Skeletal muscle tissue (tissue), 4 donors: ENCODE measurements around the gene TDRD9. TPM values are rescaled to one million over a fixed set of nuclear protein-coding genes. Genes with fewer than 3 reads are reported as not detected.

Source experiments
- H3K27ac ChIP-seq: one replicate; pipeline ENCODE4 v1.7.0; 2013; ENCODE audit warnings: mild to moderate bottlenecking, low read depth, low read length, inconsistent platforms
- H3K27me3 ChIP-seq, 3 donors: one replicate each; pipeline ENCODE4 v1.7.0; 2013; ENCODE audit warnings: low read length in 3 of 3; ENCODE audit not compliant: control insufficient read depth in 3 of 3, insufficient read depth in 3 of 3
- H3K36me3 ChIP-seq, 3 donors: one replicate each; pipeline ENCODE4 v1.7.0; 2013; ENCODE audit warnings: low read length in 3 of 3; ENCODE audit not compliant: control insufficient read depth in 3 of 3, insufficient read depth in 3 of 3
- H3K4me1 ChIP-seq, 3 donors: one replicate each; pipeline ENCODE4 v1.7.0; 2013; ENCODE audit warnings: low read length in 3 of 3, mild to moderate bottlenecking in 3 of 3; ENCODE audit not compliant: control insufficient read depth in 3 of 3, insufficient read depth in 3 of 3
- H3K4me3 ChIP-seq, 3 donors: one replicate each; pipeline ENCODE4 v1.7.0; 2013; ENCODE audit warnings: low read length in 3 of 3
- H3K9ac ChIP-seq, 3 donors: one replicate each; pipeline ENCODE4 v1.7.0; 2013; ENCODE audit warnings: low read length in 3 of 3, mild to moderate bottlenecking in 3 of 3, moderate library complexity in 2 of 3, low read depth in 1 of 3
- H3K9me3 ChIP-seq, 3 donors: one replicate each; pipeline ENCODE4 v1.7.0; 2013; ENCODE audit warnings: low read length in 3 of 3; ENCODE audit not compliant: control insufficient read depth in 3 of 3
- total RNA-seq: library from RNA; depleted of rRNA; stranded (reverse); fragments of >200 nt; gene quantifications from one replicate; pipeline ENCODE4 v1.2.3, GENCODE V29; 2014
- donor health status: Osteomylitis.

TDRD9 gene
- total RNA-seq, 1 donor from 2014 or later = 0.52 TPM

DNA sequence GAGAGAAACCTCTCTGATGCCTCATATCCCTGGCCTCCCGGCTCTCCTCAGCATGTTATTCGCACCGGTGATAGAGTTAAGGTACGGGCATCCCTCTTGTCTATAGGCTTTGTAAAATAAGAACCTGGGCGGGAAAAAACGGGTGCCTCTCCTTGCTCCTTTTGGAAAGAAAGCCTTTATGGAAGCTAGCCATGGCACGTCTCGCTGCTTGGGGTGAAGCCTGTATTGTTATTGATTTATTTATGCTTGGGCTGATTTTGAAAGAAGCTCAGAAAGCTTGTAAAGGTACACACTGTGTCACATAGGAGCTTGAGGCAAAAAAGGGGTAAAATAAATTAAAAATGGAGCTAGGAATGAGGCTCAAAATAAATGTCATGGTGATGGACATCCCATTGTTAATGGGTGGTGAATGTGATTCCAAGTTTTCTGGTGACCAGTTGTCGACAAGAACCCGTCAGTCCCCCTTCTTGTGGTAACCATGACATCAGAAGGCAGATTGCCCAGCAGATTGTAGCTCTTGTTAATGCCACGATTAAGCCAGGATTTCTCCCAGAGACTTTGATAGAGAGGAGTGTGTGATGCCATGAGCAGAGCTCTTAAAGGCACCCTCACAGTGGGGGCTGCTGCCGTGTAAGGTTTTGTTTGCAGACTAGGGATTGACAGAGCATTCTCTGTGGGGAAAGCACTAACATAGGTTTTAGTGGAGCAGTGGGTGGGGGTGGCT is 106.9 kb downstream of the TDRD9 start:
- Histone ChIP-seq H3K4me1 (no peaks in the 10 kb centered on the region), H3K36me3 (no peaks in the 10 kb centered on the region), H3K9ac (no peak overlapping the region), H3K4me3 (no peak overlapping the region), H3K27ac (no peak overlapping the region), H3K27me3 (peaks cover 9 to 19% (median 16%) of the 10 kb centered on the region in 3 donors), H3K9me3 (no peaks in the 10 kb centered on the region)

DNA sequence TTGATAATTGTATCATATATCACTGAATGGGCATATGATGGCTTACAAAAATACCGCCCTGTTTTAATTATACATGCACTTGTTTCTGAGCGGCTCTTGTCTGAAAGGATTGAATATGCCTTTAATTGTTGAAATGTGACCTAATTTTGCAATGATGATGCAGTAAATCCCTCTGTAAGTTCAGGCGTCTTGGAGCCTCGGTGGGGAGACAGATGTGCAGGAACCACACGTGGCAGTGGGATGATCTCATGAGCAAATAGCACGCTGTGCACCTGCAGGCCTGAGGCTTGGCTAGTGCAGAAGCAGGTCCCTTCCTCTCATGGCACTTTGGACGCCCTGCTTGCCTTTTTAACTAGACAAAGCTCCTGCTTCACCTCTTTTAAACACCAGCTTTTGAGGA is 108.0 kb downstream of the TDRD9 start:
- Histone ChIP-seq H3K4me3 (no peak overlapping the region), H3K27me3 (peaks cover 18 to 25% (median 20%) of the 10 kb centered on the region in 3 donors), H3K9ac (no peak overlapping the region), H3K36me3 (no peaks in the 10 kb centered on the region), H3K27ac (no peak overlapping the region), H3K9me3 (no peaks in the 10 kb centered on the region), H3K4me1 (no peaks in the 10 kb centered on the region)

DNA sequence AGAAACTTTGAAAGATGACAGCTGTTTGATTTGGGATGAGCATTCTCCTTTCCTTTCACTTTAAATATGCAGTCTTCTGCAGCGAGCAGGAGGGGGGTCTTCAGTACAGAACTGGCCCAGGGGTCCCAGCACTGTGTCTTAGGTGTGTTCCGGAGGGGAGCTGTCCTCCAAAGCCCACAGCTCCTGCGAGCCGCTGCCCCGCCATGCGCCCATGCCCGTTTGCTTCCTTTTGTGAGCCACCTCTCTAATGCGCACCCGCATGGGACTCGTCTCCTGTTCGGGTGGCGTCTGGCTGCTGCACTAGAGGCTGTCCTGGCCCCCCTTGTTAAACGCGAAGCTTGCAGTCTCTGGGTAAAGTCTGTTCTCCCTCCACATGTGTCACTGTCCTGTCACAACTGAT is 108.8 kb downstream of the TDRD9 start:
- H3K36me3 ChIP-seq = no peaks in the 10 kb centered on the region
- H3K9ac ChIP-seq = no peak overlapping the region
- H3K27ac ChIP-seq = no peak overlapping the region
- H3K4me3 ChIP-seq = no peak overlapping the region
- no peaks in the 10 kb centered on the region for H3K9me3 ChIP-seq
- H3K4me1 ChIP-seq = no peaks in the 10 kb centered on the region
- peaks cover 18 to 27% (median 22%) of the 10 kb centered on the region in 3 donors for H3K27me3 ChIP-seq

DNA sequence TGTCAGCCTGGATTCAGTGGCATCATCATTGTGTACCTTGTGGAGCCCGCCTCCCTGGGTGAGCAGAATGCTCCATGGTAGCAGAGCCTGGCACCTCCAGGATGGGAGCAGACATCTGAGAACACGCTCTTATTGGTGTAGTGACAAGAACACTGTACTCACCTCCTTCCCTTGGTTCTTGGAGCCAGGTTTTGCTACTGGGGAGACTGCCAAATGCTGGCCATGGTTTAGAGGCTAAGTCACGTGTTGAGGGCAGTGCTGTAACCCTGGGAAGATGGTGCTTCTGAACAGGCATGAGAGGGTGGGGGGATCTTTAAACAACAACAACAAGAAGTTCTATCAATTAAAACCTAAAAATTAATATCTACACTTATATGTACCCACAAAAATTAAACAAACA is 109.6 kb downstream of the TDRD9 start:
- no peaks in the 10 kb centered on the region for H3K4me1 ChIP-seq
- no peak overlapping the region for H3K4me3 ChIP-seq
- H3K9ac ChIP-seq = no peak overlapping the region
- no peaks in the 10 kb centered on the region for H3K9me3 ChIP-seq
- H3K27me3 ChIP-seq = peaks cover 21 to 32% (median 26%) of the 10 kb centered on the region in 3 donors
- H3K27ac ChIP-seq = no peak overlapping the region
- H3K36me3 ChIP-seq = no peaks in the 10 kb centered on the region

DNA sequence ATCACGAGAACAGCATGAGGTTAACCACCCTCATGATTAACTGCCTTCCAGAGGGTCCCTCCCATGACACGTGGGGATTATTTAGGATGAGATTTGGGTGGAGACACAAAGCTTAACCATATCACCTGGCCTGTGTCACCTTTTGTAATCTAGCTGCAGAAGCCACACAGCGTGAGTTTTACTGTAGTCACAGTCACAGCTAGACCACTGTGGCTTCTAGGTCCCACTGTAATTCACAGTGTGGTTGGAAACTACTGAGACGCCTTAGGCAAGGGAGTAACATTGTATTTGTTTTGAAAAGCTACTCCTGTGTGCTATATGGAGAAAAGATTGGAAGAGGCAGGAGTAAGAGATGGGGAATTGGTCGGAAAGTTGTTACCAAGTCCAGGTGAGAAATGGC is 111.0 kb downstream of the TDRD9 start:
- no peaks in the 10 kb centered on the region for H3K36me3 ChIP-seq
- no peak overlapping the region for H3K4me3 ChIP-seq

DNA sequence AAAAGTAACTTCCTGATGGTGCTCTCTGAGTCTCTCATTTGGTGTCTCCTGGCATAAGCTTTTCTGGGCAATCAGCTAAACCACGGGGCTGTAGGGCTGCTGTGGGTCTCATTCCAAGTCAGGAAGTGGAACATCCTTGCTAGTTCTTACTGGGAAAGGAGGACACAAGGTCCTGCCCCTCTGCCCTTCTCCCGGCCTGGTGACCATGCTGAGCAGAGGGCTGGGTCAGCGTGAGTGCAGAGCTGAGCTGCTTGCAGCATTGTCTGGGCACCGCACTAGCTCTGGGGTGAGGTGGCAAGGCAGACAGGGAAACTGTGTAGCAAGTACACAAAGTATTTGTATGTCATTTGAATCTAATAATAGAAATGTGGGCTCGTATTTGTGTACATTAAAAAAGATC is 112.3 kb downstream of the TDRD9 start:
- Histone ChIP-seq H3K27me3 (peaks cover 12 to 33% (median 16%) of the 10 kb centered on the region in 3 donors), H3K9me3 (no peaks in the 10 kb centered on the region), H3K27ac (no peak overlapping the region), H3K4me1 (no peaks in the 10 kb centered on the region), H3K4me3 (no peak overlapping the region), H3K9ac (no peak overlapping the region), H3K36me3 (no peaks in the 10 kb centered on the region)

More for the DNA sequence above, 111.0 kb downstream of the TDRD9 start:
- no peaks in the 10 kb centered on the region for H3K4me1 ChIP-seq
- H3K9me3 ChIP-seq = no peaks in the 10 kb centered on the region
- H3K9ac ChIP-seq = no peak overlapping the region
- H3K27ac ChIP-seq = no peak overlapping the region
- H3K27me3 ChIP-seq = peaks cover 20 to 35% (median 21%) of the 10 kb centered on the region in 3 donors

DNA sequence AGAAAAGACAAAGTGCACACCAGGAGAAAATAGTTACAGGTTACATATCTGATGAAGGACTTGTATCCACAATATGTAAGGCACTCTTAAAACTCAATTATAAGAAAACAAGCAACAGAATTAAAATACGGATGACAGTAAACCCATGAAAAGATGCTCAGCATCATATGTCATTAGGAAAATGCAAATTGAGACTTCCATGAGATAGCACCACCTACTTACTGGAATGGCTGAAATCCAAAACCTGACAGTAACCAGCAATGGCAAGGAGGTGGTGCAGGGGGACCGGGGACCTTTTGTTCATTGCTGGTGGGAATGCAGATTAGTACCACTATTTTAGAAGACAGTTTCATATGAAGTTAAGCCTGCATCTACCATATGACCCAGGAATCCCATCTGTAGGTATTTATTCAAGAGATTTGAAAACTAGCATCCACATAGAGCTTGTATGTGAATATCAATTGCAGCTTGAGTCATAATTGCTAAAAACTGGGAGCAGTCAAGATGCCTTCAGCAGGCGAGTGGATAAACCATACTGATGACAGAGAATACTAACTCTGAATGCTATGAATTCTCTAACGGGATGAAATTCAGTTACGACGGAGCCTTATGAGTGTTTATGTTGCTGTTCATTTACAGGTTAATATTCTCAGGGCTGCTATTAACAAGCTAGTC is 113.3 kb downstream of the TDRD9 start:
- no peak overlapping the region for H3K27ac ChIP-seq
- no peak overlapping the region for H3K9ac ChIP-seq

DNA sequence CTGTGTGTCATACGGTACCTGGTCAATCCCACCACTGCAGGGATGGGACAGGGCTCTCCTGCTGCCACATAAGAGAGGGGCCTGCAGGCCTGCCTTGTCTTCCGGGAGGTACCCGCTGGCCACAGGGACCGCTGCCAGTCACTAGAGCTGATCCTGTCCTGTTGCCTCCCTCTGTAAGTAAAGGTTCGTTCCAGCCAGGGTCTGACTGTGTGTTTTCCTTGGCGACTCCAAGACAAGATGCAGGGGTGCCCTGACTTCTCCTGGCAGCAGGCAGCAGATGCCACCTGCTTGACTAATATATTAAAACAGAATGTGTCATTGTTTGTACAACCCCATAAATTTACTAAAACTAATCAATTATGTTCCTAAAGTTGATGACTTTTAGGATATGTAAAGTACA is 115.8 kb downstream of the TDRD9 start:
- Histone ChIP-seq H3K27me3 (peaks cover 10 to 21% (median 14%) of the 10 kb centered on the region in 3 donors), H3K9me3 (no peaks in the 10 kb centered on the region), H3K9ac (no peak overlapping the region), H3K4me1 (no peaks in the 10 kb centered on the region), H3K4me3 (no peak overlapping the region), H3K36me3 (no peaks in the 10 kb centered on the region), H3K27ac (no peak overlapping the region)

More for the DNA sequence above, 113.3 kb downstream of the TDRD9 start:
- H3K36me3 ChIP-seq = no peaks in the 10 kb centered on the region
- no peak overlapping the region for H3K4me3 ChIP-seq
- H3K4me1 ChIP-seq = no peaks in the 10 kb centered on the region
- peaks cover 10 to 28% (median 14%) of the 10 kb centered on the region in 3 donors for H3K27me3 ChIP-seq
- H3K9me3 ChIP-seq = no peaks in the 10 kb centered on the region

DNA sequence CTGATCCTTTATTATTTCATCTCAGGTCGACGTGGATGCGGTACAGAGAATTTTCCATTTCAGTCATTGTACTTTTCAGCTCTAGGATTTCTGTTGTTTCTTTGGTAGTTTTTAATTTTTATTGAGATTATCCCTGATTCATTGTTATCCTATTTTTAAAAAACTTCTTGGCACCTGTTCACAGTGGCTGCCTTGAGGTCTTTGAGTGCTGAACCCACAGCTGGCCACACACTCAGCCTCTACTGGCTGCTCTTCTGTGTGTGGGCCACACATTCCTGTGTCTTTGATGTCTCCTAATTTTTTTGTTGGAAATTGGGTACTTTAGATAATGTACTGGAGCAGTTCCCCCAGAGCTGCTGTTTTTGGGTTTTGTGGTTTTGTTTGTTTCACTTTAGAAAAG is 119.5 kb downstream of the TDRD9 start:
- Histone ChIP-seq H3K9me3 (no peaks in the 10 kb centered on the region), H3K27me3 (peaks cover 4 to 9% (median 4%) of the 10 kb centered on the region in 3 donors), H3K9ac (no peak overlapping the region), H3K27ac (no peak overlapping the region), H3K4me1 (no peaks in the 10 kb centered on the region), H3K36me3 (no peaks in the 10 kb centered on the region), H3K4me3 (no peak overlapping the region)

DNA sequence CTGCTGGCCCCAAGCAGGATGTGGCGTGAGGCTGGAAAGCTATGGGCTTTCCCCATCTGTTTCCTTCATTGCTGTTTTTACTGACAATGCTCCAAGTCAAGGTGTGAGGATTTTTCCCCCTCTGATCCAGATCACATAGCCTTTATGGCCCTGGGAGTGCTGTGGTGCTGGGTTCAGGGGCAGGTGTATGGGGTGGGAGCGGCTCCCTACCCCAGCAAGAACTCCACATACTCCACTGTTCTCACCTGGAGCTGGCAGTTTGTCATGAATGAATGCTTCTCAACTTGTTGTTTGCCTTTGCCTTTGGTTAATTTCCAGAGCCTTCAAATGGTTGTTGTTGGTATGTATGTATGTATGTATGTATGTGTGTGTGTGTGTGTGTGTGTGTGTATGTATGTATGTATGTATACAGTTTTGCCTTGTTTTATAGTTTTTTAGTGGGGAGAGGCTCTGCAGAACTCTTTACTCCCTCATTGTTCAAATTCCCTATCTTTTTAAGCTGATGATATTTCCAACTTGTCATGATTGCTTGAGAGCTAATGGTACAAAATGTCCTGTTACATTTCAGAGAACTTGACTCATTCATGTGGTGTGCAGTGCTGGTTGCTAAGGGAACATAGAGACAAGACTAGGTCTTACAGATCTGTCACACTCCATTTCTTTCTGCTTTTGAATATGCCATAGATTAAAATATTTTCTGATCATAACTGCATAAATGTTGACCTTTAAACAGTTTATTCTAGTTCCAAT is 120.7 kb downstream of the TDRD9 start:
- H3K27ac ChIP-seq = no peak overlapping the region
- H3K4me1 ChIP-seq = no peaks in the 10 kb centered on the region
- no peak overlapping the region for H3K4me3 ChIP-seq
- H3K9ac ChIP-seq = no peak overlapping the region
- H3K27me3 ChIP-seq = peaks cover 6 to 10% (median 10%) of the 10 kb centered on the region in 3 donors
- H3K9me3 ChIP-seq = no peaks in the 10 kb centered on the region
- H3K36me3 ChIP-seq = no peaks in the 10 kb centered on the region
